Measurements from ENCODE around the gene NRCAM. TPM values are rescaled to one million over a fixed set of nuclear protein-coding genes. Genes with fewer than 3 reads are reported as not detected.
"Not testable (repeated sequence)": the region's sequence is repeated elsewhere in the genome, so short reads cannot be mapped to it uniquely, and the experiment has no call there.

The NRCAM gene
- total RNA-seq, 6 donors from 2014 or later: 2.5 to 23.0 (median 5.0) TPM

- peak in 1 of 2 donors; percentile 61 for ATAC-seq (ENCODE audit: low FRiP score in 2 of 2)
- no peak for DNase-seq
- Histone ChIP-seq H3K4me1 (no peaks in the 10 kb centered on the region), H3K27me3 (no peaks in the 10 kb centered on the region), H3K36me3 (no peaks in the 10 kb centered on the region), H3K9me3 (no peaks in the 10 kb centered on the region), H3K27ac (no peak overlapping the region), H3K4me3 (no peak overlapping the region)
- 6 to 32% methylated on average over 2 of the region's 2 CpGs for WGBS, 2 donors
- TF ChIP-seq EP300 (IDR thresholded peaks at IDR 0.05): no peak
- no peak for TF ChIP-seq POLR2AphosphoS5 (IDR thresholded peaks at IDR 0.05)
- TF ChIP-seq POLR2A (IDR thresholded peaks at IDR 0.05): no peak
- no peak for TF ChIP-seq CTCF (IDR thresholded peaks at IDR 0.05)
Observed at GRCh38 chr7:108347616-108348015, 108.6 kb downstream of the NRCAM start.

- DNase-seq: no peak
- WGBS, 2 donors: 78 to 79% methylated on average over 9 of the region's 9 CpGs
Observed at GRCh38 chr7:108345710-108346336, 110.4 kb downstream of the NRCAM start.

GRCh38 chr7:108340856-108341411 is 115.3 kb downstream of the NRCAM start:
- no peak for TF ChIP-seq EP300 (IDR thresholded peaks at IDR 0.05)
- no peak for TF ChIP-seq POLR2AphosphoS5 (IDR thresholded peaks at IDR 0.05)
- TF ChIP-seq POLR2A (IDR thresholded peaks at IDR 0.05): no peak
- no peak for TF ChIP-seq CTCF (IDR thresholded peaks at IDR 0.05)
- ATAC-seq (ENCODE audit: low FRiP score in 2 of 2) (no peak), DNase-seq (peak in 1 of 2 donors; percentile 6)
- H3K4me3 ChIP-seq: no peak overlapping the region
- no peak overlapping the region for H3K27ac ChIP-seq
- H3K36me3 ChIP-seq: no peaks in the 10 kb centered on the region
- no peaks in the 10 kb centered on the region for H3K4me1 ChIP-seq
- no peaks in the 10 kb centered on the region for H3K9me3 ChIP-seq
- 73 to 85% methylated on average over 8 to 9 of the region's 9 CpGs for WGBS, 2 donors
- H3K27me3 ChIP-seq: no peaks in the 10 kb centered on the region

More at GRCh38 chr7:108345710-108346336, 110.4 kb downstream of the NRCAM start:
- Histone ChIP-seq H3K4me1 (no peaks in the 10 kb centered on the region), H3K4me3 (no peak overlapping the region), H3K27ac (no peak overlapping the region), H3K27me3 (no peaks in the 10 kb centered on the region), H3K9me3 (no peaks in the 10 kb centered on the region), H3K36me3 (no peaks in the 10 kb centered on the region)
- TF ChIP-seq POLR2AphosphoS5 (IDR thresholded peaks at IDR 0.05) (no peak), POLR2A (IDR thresholded peaks at IDR 0.05) (no peak), EP300 (IDR thresholded peaks at IDR 0.05) (no peak), CTCF (IDR thresholded peaks at IDR 0.05) (no peak)
- ATAC-seq (ENCODE audit: low FRiP score in 2 of 2): no peak

- ATAC-seq (ENCODE audit: low FRiP score in 2 of 2); H3K36me3 ChIP-seq; H3K27ac ChIP-seq; H3K27me3 ChIP-seq; DNase-seq; H3K4me3 ChIP-seq; H3K9me3 ChIP-seq; H3K4me1 ChIP-seq: not testable (repeated sequence)
- 76 to 79% methylated on average over 6 of the region's 6 CpGs for WGBS, 2 donors
Observed at GRCh38 chr7:108340406-108340805, 115.8 kb downstream of the NRCAM start.

- Histone ChIP-seq H3K4me1 (no peaks in the 10 kb centered on the region), H3K9me3 (no peaks in the 10 kb centered on the region), H3K4me3 (no peak overlapping the region), H3K36me3 (no peaks in the 10 kb centered on the region), H3K27ac (no peak overlapping the region), H3K27me3 (no peaks in the 10 kb centered on the region)
- no peak for DNase-seq
- 41% methylated on average over 1 of the region's 1 CpG for WGBS, 2 donors
- TF ChIP-seq POLR2AphosphoS5 (IDR thresholded peaks at IDR 0.05) (no peak), POLR2A (IDR thresholded peaks at IDR 0.05) (no peak), CTCF (IDR thresholded peaks at IDR 0.05) (no peak), EP300 (IDR thresholded peaks at IDR 0.05) (no peak)
- no peak for ATAC-seq (ENCODE audit: low FRiP score in 2 of 2)
Observed at GRCh38 chr7:108335269-108335918, 120.8 kb downstream of the NRCAM start.
